ENCODE measurements around the gene RDH14. TPM values are rescaled to one million over a fixed set of nuclear protein-coding genes. Genes with fewer than 3 reads are reported as not detected.

The RDH14 gene
- total RNA-seq, 1 experiment from 2014 or later: 17.0 TPM

GRCh38 chr2:18551623-18552022 lies 8.8 kb downstream of the RDH14 start:
- H3K36me3 Mint-ChIP-seq (ENCODE audit: insufficient read depth, unreplicated experiment): peaks cover 9% of the 10 kb centered on the region
- no peak for TF ChIP-seq CTCF (IDR thresholded peaks at IDR 0.05; ENCODE audit: insufficient read depth in 1 of 2, low read depth in 1 of 2, low read length in 1 of 2, severe bottlenecking in 1 of 2, unreplicated experiment in 1 of 2)
- no peak overlapping the region for H3K4me3 Mint-ChIP-seq (ENCODE audit: unreplicated experiment)
- H3K27me3 Mint-ChIP-seq (ENCODE audit: insufficient read depth, unreplicated experiment): no peaks in the 10 kb centered on the region
- no peaks in the 10 kb centered on the region for H3K9me3 ChIP-seq
- no peaks in the 10 kb centered on the region for H3K4me1 ChIP-seq
- H3K9me3 Mint-ChIP-seq (ENCODE audit: unreplicated experiment): no peaks in the 10 kb centered on the region
- DNase-seq: no peak
- BruUV-seq (replicated peaks): no TSS peak
- H3K36me3 ChIP-seq (ENCODE audit: control insufficient read depth, insufficient read depth, low read length): 0 out of 2 replicates have a peak, but pooled peaks cover 2% of the 10 kb centered on the region
- H3K4me1 Mint-ChIP-seq (ENCODE audit: low read depth, unreplicated experiment): no peaks in the 10 kb centered on the region
- H3K27ac Mint-ChIP-seq (ENCODE audit: unreplicated experiment): no peak overlapping the region
- intact Hi-C loops (cut with micrococcal nuclease; ENCODE audit: unreplicated experiment): no loop called here
- CTCF ChIA-PET: no interaction called here
- POLR2A ChIA-PET: no interaction called here
- no peak overlapping the region for H3K4me3 ChIP-seq (ENCODE audit: low read depth, low read length)
- H3K27me3 ChIP-seq (replicated peaks; ENCODE audit: control insufficient read depth, insufficient read depth, low read length): no peaks in the 10 kb centered on the region

DNA sequence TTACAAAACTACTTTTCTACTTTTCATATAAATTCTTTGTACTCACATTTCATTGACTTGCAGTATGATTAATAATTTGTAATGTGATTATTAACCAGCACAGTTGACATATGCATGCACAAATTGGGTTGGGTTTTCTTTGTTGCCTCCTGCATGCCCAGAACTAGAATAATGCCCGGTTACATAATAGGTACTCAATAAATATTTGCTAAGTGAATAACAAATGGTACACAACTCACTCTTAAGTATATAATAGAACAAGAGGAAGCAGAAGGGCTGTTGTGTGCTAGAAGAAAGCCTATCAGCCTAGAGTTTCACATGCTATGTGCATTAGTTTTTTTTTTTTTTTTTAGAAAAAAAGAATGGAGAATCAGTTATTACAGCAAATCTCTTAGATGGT lies 9.3 kb downstream of the RDH14 start:
- H3K4me3 Mint-ChIP-seq (ENCODE audit: unreplicated experiment): no peak overlapping the region
- H3K9me3 Mint-ChIP-seq (ENCODE audit: unreplicated experiment): no peaks in the 10 kb centered on the region
- peaks cover 9% of the 10 kb centered on the region for H3K36me3 Mint-ChIP-seq (ENCODE audit: insufficient read depth, unreplicated experiment)
- ChIA-PET CTCF (no interaction called here), POLR2A (no interaction called here)
- H3K36me3 ChIP-seq (ENCODE audit: control insufficient read depth, insufficient read depth, low read length): no peaks in the 10 kb centered on the region
- no peaks in the 10 kb centered on the region for H3K4me1 ChIP-seq
- no peak for TF ChIP-seq CTCF (IDR thresholded peaks at IDR 0.05; ENCODE audit: insufficient read depth in 1 of 2, low read depth in 1 of 2, low read length in 1 of 2, severe bottlenecking in 1 of 2, unreplicated experiment in 1 of 2)
- H3K4me3 ChIP-seq (ENCODE audit: low read depth, low read length): no peak overlapping the region
- H3K27me3 ChIP-seq (replicated peaks; ENCODE audit: control insufficient read depth, insufficient read depth, low read length): no peaks in the 10 kb centered on the region
- no peak for DNase-seq
- intact Hi-C loops (cut with micrococcal nuclease; ENCODE audit: unreplicated experiment): no loop called here
- no peaks in the 10 kb centered on the region for H3K4me1 Mint-ChIP-seq (ENCODE audit: low read depth, unreplicated experiment)
- H3K9me3 ChIP-seq: no peaks in the 10 kb centered on the region
- no peak overlapping the region for H3K27ac Mint-ChIP-seq (ENCODE audit: unreplicated experiment)
- H3K27me3 Mint-ChIP-seq (ENCODE audit: insufficient read depth, unreplicated experiment): no peaks in the 10 kb centered on the region
- no TSS peak for BruUV-seq (replicated peaks)

DNA sequence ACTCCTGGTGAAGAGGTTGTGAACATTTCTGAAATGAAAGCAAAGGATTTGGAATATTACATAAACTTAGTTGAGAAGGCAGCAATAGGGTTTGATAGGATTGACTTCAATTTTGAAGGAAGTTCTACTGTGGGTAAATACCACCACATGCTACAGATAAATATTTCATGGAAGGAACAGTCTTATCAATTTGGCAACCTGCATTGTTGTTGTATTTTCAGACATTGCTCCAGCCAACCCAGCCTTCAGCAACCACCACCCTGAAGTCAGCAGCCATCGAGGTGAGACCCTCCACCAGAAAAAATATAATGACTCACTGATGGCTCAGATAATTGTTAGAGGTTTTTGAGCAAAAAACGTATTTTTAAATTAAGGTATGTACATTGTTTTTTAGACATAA lies 10.0 kb downstream of the RDH14 start:
- BruUV-seq (replicated peaks): no TSS peak
- H3K4me1 Mint-ChIP-seq (ENCODE audit: low read depth, unreplicated experiment): no peaks in the 10 kb centered on the region
- H3K4me3 ChIP-seq (ENCODE audit: low read depth, low read length): no peak overlapping the region
- no peaks in the 10 kb centered on the region for H3K36me3 ChIP-seq (ENCODE audit: control insufficient read depth, insufficient read depth, low read length)
- no peak for TF ChIP-seq CTCF (IDR thresholded peaks at IDR 0.05; ENCODE audit: insufficient read depth in 1 of 2, low read depth in 1 of 2, low read length in 1 of 2, severe bottlenecking in 1 of 2, unreplicated experiment in 1 of 2)
- no peaks in the 10 kb centered on the region for H3K9me3 Mint-ChIP-seq (ENCODE audit: unreplicated experiment)
- no peak overlapping the region for H3K27ac Mint-ChIP-seq (ENCODE audit: unreplicated experiment)
- POLR2A ChIA-PET: no interaction called here
- no peaks in the 10 kb centered on the region for H3K27me3 ChIP-seq (replicated peaks; ENCODE audit: control insufficient read depth, insufficient read depth, low read length)
- H3K9me3 ChIP-seq: no peaks in the 10 kb centered on the region
- peaks cover 6% of the 10 kb centered on the region for H3K36me3 Mint-ChIP-seq (ENCODE audit: insufficient read depth, unreplicated experiment)
- DNase-seq: no peak
- H3K27me3 Mint-ChIP-seq (ENCODE audit: insufficient read depth, unreplicated experiment): no peaks in the 10 kb centered on the region
- intact Hi-C loops (cut with micrococcal nuclease; ENCODE audit: unreplicated experiment): no loop called here
- H3K4me3 Mint-ChIP-seq (ENCODE audit: unreplicated experiment): no peak overlapping the region
- CTCF ChIA-PET: no interaction called here
- no peaks in the 10 kb centered on the region for H3K4me1 ChIP-seq

Data from Caco-2 (cell line).